Vagina (tissue), 2 donors: ENCODE results near the gene MUTYH.

Experiments used
- CTCF ChIP-seq, 3 experiments: fragments of 450-650 bp in 2 of 3; fragments of 200-600 bp in 1 of 3; sonication (generic) in 1 of 3; IDR thresholded peaks; one replicate each; pipeline ENCODE4 v1.5.1; 2017 to 2019; ENCODE audit warnings: antibody characterized with exemption in 3 of 3, mild to moderate bottlenecking in 2 of 3, moderate library complexity in 2 of 3
- POLR2A ChIP-seq, 2 donors: fragments of 450-650 bp; IDR thresholded peaks; one replicate each; pipeline ENCODE4 v1.6.1; 2017; ENCODE audit warnings: antibody characterized with exemption in 2 of 2, mild to moderate bottlenecking in 2 of 2, moderate library complexity in 2 of 2
- POLR2AphosphoS5 ChIP-seq, 2 donors: sonication (generic); formaldehyde crosslinking; IDR thresholded peaks; one replicate each; pipeline ENCODE4 v1.9.0; 2017; ENCODE audit warnings: antibody characterized with exemption in 2 of 2, mild to moderate bottlenecking in 2 of 2, low read depth in 1 of 2; ENCODE audit not compliant: insufficient read depth in 1 of 2

- TF ChIP-seq POLR2A (IDR thresholded peaks at IDR 0.05), result no peak
- no peak for TF ChIP-seq CTCF (IDR thresholded peaks at IDR 0.05)
- no peak for TF ChIP-seq POLR2AphosphoS5 (IDR thresholded peaks at IDR 0.05; ENCODE audit: insufficient read depth in 1 of 2, low read depth in 1 of 2)
Measured at GRCh38 chr1:45299296-45299695, 40.9 kb downstream of the MUTYH start.
